H9 (cell line): Measurements from ENCODE around the gene ANO2. TPM values are rescaled to one million over a fixed set of nuclear protein-coding genes. Genes with fewer than 3 reads are reported as not detected.

Source experiments
- DNase-seq: peaks from one replicate; pipeline ENCODE4 v3.0.0-alpha.2; 2017
- H2AFZ ChIP-seq: one replicate; pipeline ENCODE4 v1.6.1; 2013; ENCODE audit warnings: mild to moderate bottlenecking, low read length, control low read depth, moderate library complexity
- H2AK5ac ChIP-seq: 2 replicates; pipeline ENCODE4 v1.6.1; 2013; ENCODE audit warnings: low read length, control low read depth, mixed read lengths; ENCODE audit not compliant: insufficient read length
- H2BK120ac ChIP-seq: one replicate; pipeline ENCODE4 v1.6.1; 2013; ENCODE audit warnings: low read depth, mild to moderate bottlenecking, low read length, control low read depth, inconsistent platforms; ENCODE audit not compliant: poor library complexity, severe bottlenecking
- H2BK12ac ChIP-seq: 2 replicates; pipeline ENCODE4 v1.6.1; 2013; ENCODE audit warnings: low read length, control low read depth, mixed read lengths, low read depth; ENCODE audit not compliant: insufficient read length
- H2BK15ac ChIP-seq: 2 replicates; pipeline ENCODE4 v1.6.1; 2013; ENCODE audit warnings: low read depth, low read length, control low read depth
- H2BK20ac ChIP-seq: one replicate; pipeline ENCODE4 v1.6.1; 2013; ENCODE audit warnings: low read depth, mild to moderate bottlenecking, low read length, control low read depth, inconsistent platforms; ENCODE audit not compliant: poor library complexity, severe bottlenecking
- H2BK5ac ChIP-seq: 2 replicates; pipeline ENCODE4 v1.6.1; 2013; ENCODE audit warnings: low read length, control low read depth, mixed read lengths; ENCODE audit not compliant: insufficient read length
- H3K14ac ChIP-seq: 2 replicates; pipeline ENCODE4 v1.6.1; 2013; ENCODE audit warnings: low read length, control low read depth; ENCODE audit not compliant: insufficient read depth
- H3K18ac ChIP-seq: 2 replicates; pipeline ENCODE4 v1.6.1; 2013; ENCODE audit warnings: low read depth, mild to moderate bottlenecking, mixed read lengths, low read length, control low read depth; ENCODE audit not compliant: insufficient read length
- H3K23ac ChIP-seq: 2 replicates; pipeline ENCODE4 v1.6.1; 2013; ENCODE audit warnings: low read length, control low read depth, mixed read lengths, low read depth; ENCODE audit not compliant: insufficient read length
- H3K23me2 ChIP-seq: 2 replicates; pipeline ENCODE4 v1.6.1; 2013; ENCODE audit warnings: low read depth, mild to moderate bottlenecking, mixed read lengths, low read length, control low read depth; ENCODE audit not compliant: insufficient read length, poor library complexity, severe bottlenecking
- H3K27ac ChIP-seq: 2 replicates; pipeline ENCODE4 v1.5.1; 2013; ENCODE audit warnings: low read length, control low read depth, mixed read lengths, low read depth; ENCODE audit not compliant: insufficient read length
- H3K27me3 ChIP-seq: 2 replicates; pipeline ENCODE4 v1.6.1; 2013; ENCODE audit warnings: low read length, control low read depth, inconsistent platforms; ENCODE audit not compliant: insufficient read depth
- H3K4ac ChIP-seq: 2 replicates; pipeline ENCODE4 v1.6.1; 2013; ENCODE audit warnings: low read depth, mild to moderate bottlenecking, control low read depth, inconsistent platforms, low read length, moderate library complexity
- H3K4me1 ChIP-seq: 2 replicates; pipeline ENCODE4 v1.6.1; 2013; ENCODE audit warnings: low read length, control low read depth, inconsistent platforms; ENCODE audit not compliant: insufficient read depth
- H3K4me2 ChIP-seq: 2 replicates; pipeline ENCODE4 v1.6.1; 2013; ENCODE audit warnings: low read length, control low read depth, mixed read lengths; ENCODE audit not compliant: insufficient read length, insufficient read depth
- H3K56ac ChIP-seq: 2 replicates; pipeline ENCODE4 v1.6.1; 2013; ENCODE audit warnings: low read depth, mild to moderate bottlenecking, mixed read lengths, low read length, control low read depth; ENCODE audit not compliant: insufficient read length
- H3K79me1 ChIP-seq: 2 replicates; pipeline ENCODE4 v1.6.1; 2013; ENCODE audit warnings: low read depth, mild to moderate bottlenecking, moderate library complexity, low read length, control low read depth, inconsistent platforms; ENCODE audit not compliant: insufficient read depth, poor library complexity, severe bottlenecking
- H3K79me2 ChIP-seq: 2 replicates; pipeline ENCODE4 v1.6.1; 2013; ENCODE audit warnings: low read length, control low read depth, inconsistent platforms; ENCODE audit not compliant: insufficient read depth
- H3K9ac ChIP-seq: 2 replicates; pipeline ENCODE4 v1.6.1; 2013; ENCODE audit warnings: low read length, control low read depth, mixed read lengths; ENCODE audit not compliant: insufficient read length; ENCODE audit errors: extremely low read depth
- H3K9me3 ChIP-seq: one replicate; pipeline ENCODE4 v1.6.1; 2013; ENCODE audit warnings: low read depth, low read length, inconsistent platforms; ENCODE audit not compliant: control insufficient read depth
- H3T11ph ChIP-seq: one replicate; pipeline ENCODE4 v1.6.1; 2013; ENCODE audit warnings: mild to moderate bottlenecking, low read length, control low read depth, inconsistent platforms
- H4K20me1 ChIP-seq: one replicate; pipeline ENCODE4 v1.6.1; 2013; ENCODE audit not compliant: control insufficient read depth, insufficient read length, insufficient read depth
- H4K5ac ChIP-seq: 2 replicates; pipeline ENCODE4 v1.6.1; 2013; ENCODE audit warnings: low read depth, mild to moderate bottlenecking, mixed read lengths, low read length, control low read depth; ENCODE audit not compliant: insufficient read length
- H4K8ac ChIP-seq: replicated peaks from 2 replicates; pipeline ENCODE4 v1.6.1; 2013; ENCODE audit warnings: low read length, control low read depth, mixed read lengths, low read depth; ENCODE audit not compliant: insufficient read length
- H4K91ac ChIP-seq: 2 replicates; pipeline ENCODE4 v1.6.1; 2013; ENCODE audit warnings: low read depth, mild to moderate bottlenecking, moderate library complexity, mixed read lengths, low read length, control low read depth; ENCODE audit not compliant: insufficient read length
- H3K27ac Mint-ChIP-seq, 3 experiments: 2 replicates in 2 of 3; 3 replicates in 1 of 3; pipeline ENCODE4 v1.8.0; 2020 to 2021; ENCODE audit warnings: mixed read lengths in 3 of 3, mild to moderate bottlenecking in 1 of 3, moderate library complexity in 1 of 3
- H3K27me3 Mint-ChIP-seq: 2 replicates; pipeline ENCODE4 v1.8.0; 2021; ENCODE audit warnings: low read depth, mild to moderate bottlenecking, moderate library complexity, mixed read lengths
- H3K36me3 Mint-ChIP-seq, 3 experiments: 2 replicates in 2 of 3; 3 replicates in 1 of 3; pipeline ENCODE4 v1.8.0; 2020 to 2021; ENCODE audit warnings: low read depth in 3 of 3, mixed read lengths in 3 of 3; ENCODE audit not compliant: insufficient read depth in 1 of 3
- H3K4me1 Mint-ChIP-seq, 2 experiments: 2 replicates each; pipeline ENCODE4 v1.8.0; 2020; ENCODE audit warnings: mixed read lengths in 2 of 2
- H3K4me3 Mint-ChIP-seq, 2 experiments: 2 replicates in 1 of 2; 3 replicates in 1 of 2; pipeline ENCODE4 v1.8.0; 2020 to 2021; ENCODE audit warnings: mild to moderate bottlenecking in 2 of 2, mixed read lengths in 2 of 2, moderate library complexity in 1 of 2
- H3K9me3 Mint-ChIP-seq, 2 experiments: 2 replicates in 1 of 2; 3 replicates in 1 of 2; pipeline ENCODE4 v1.8.0; 2020; ENCODE audit warnings: mild to moderate bottlenecking in 2 of 2, mixed read lengths in 2 of 2, moderate library complexity in 1 of 2
- CTCF ChIP-seq: fragments of 200-600 bp; sonication (generic); conservative IDR thresholded peaks from 3 replicates; pipeline ENCODE4 v1.8.0; 2021; ENCODE audit warnings: antibody characterized with exemption, mild to moderate bottlenecking
- WGBS: extraction: QIAGEN DNeasy Blood & Tissue Kit; methylation state at CpG from one replicate; pipeline ENCODE4 v1.1.7; 2013; ENCODE audit warnings: missing lambda C conversion rate, low lambda C conversion rate, mixed read lengths; ENCODE audit not compliant: insufficient read length; ENCODE audit errors: extremely low coverage; 5-methylcytosine and 5-hydroxymethylcytosine counted together
- total RNA-seq: library from RNA; stranded (reverse); gene quantifications from 2 replicates; pipeline ENCODE4 v1.2.1, GENCODE V29; 2021

Gene ANO2
- total RNA-seq, 1 experiment from 2014 or later, result 3.8 TPM

DNA sequence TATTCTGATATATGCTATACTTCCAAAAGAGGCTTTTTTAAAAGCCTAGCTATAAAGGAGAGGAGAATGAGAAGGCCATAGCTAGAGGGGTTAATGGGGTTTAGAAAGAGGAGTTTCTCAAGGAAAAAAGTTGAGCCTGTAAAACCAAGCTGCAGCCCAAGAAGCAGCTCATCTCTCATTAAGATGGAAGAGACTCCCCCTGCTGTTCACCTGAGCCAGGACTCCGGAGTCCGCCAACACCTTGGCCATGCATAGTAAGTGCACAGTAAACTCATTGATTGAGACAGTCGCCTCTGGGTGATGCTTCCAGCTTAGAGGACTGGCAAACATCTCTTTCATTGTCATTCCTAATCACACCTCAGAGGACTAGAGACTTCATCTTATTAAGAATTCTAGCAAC is 46.2 kb downstream of the ANO2 start:
- H3K27me3 ChIP-seq, result no peaks in the 10 kb centered on the region
- no peak overlapping the region for H3K18ac ChIP-seq
- no peaks in the 10 kb centered on the region for H3K9me3 ChIP-seq
- no peak overlapping the region for H3T11ph ChIP-seq
- peaks cover 7% of the 10 kb centered on the region; the same call in 1 of the 2 replicates for H3K27me3 Mint-ChIP-seq
- H3K9me3 Mint-ChIP-seq, result peaks cover 4 to 9% of the 10 kb centered on the region in 2 experiments; a peak in 3 of 5 replicates
- H2BK12ac ChIP-seq, result no peak overlapping the region
- H4K5ac ChIP-seq, result no peak overlapping the region
- peak; percentile 68 for TF ChIP-seq CTCF
- no peak overlapping the region for H2BK5ac ChIP-seq
- no peak overlapping the region for H3K27ac ChIP-seq
- no peak overlapping the region for H4K91ac ChIP-seq
- no peak overlapping the region for H2BK15ac ChIP-seq
- WGBS, result no CpG with 5 or more reads among the region's 3 CpGs
- H3K23ac ChIP-seq, result no peak overlapping the region
- no peaks in the 10 kb centered on the region; the same call in 1 of the 2 replicates for H3K4me1 ChIP-seq
- H3K79me1 ChIP-seq, result no peaks in the 10 kb centered on the region
- no peak overlapping the region for H3K4me3 Mint-ChIP-seq
- no peak overlapping the region for H3K56ac ChIP-seq
- DNase-seq, result peak; percentile 63
- H3K36me3 Mint-ChIP-seq, result peaks cover 0 to 7% (median 2%) of the 10 kb centered on the region in 3 experiments; a peak in 3 of 7 replicates
- no peak overlapping the region for H3K4me2 ChIP-seq
- no peak overlapping the region for H2AFZ ChIP-seq
- H4K20me1 ChIP-seq, result no peaks in the 10 kb centered on the region
- no peak overlapping the region for H4K8ac ChIP-seq
- no peak overlapping the region for H3K14ac ChIP-seq
- no peak overlapping the region for H2BK20ac ChIP-seq
- no peak overlapping the region for H3K27ac Mint-ChIP-seq
- H3K4ac ChIP-seq, result no peak overlapping the region
- H2AK5ac ChIP-seq, result no peak overlapping the region
- H3K23me2 ChIP-seq, result no peaks in the 10 kb centered on the region
- H3K9ac ChIP-seq, result no peak overlapping the region
- H2BK120ac ChIP-seq, result no peak overlapping the region
- no peaks in the 10 kb centered on the region for H3K79me2 ChIP-seq
- H3K4me1 Mint-ChIP-seq, result peaks cover 11 to 18% of the 10 kb centered on the region in 2 experiments
